HG03108 (cell line): Measurements from ENCODE around the gene ZNF678.
"Not testable (repeated sequence)": the region's sequence is repeated elsewhere in the genome, so short reads cannot be mapped to it uniquely, and the experiment has no call there.

Experiments used
- ATAC-seq: cut with Tn5 transposase; IDR thresholded peaks from one replicate; pipeline ENCODE4 v1.9.1; 2021; ENCODE audit warnings: moderate library complexity; ENCODE audit not compliant: unreplicated experiment

ZNF678 gene

DNA sequence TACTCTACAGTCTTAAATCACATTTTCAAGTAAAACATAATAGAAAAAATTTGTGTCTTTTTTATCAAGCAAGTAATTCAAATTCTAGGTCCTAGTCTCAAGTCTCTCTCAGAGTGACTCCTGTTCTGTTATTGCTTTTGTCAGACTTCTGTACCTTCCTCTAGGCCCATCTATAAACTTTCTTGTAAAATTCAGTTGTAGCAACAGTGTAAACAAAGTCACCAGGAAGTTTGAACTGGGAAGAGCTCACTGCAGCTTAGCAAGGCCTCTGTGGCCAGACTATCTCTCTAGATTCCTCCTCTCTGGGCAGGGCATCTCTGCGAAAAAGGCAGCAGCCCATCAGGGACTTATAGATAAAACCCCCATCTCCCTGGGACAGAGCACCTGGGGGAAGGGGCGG is 13.5 kb upstream of the ZNF678 start:
- ATAC-seq: no peak

GRCh38 chr1:227551881-227552280 is 11.5 kb upstream of the ZNF678 start:
- ATAC-seq: not testable (repeated sequence)

DNA sequence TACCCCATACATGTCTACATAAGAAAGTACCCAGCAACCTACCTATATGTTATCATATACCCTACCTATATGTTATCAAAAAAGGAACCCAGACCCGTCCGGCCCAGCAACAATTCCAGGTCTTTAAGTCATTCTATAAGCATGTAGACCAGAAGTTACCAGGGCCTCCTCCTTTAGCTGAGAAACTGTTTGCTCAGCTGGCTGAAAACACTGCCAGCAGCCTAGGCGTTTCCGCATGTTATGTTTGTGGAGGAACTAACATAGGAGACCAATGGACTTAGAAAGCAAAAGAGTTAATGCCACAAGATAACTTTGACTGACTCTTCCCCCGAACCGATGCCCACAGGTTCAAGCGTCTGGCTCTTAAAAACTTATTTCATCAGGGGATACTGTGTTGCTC is 7.1 kb upstream of the ZNF678 start:
- no peak for ATAC-seq

DNA sequence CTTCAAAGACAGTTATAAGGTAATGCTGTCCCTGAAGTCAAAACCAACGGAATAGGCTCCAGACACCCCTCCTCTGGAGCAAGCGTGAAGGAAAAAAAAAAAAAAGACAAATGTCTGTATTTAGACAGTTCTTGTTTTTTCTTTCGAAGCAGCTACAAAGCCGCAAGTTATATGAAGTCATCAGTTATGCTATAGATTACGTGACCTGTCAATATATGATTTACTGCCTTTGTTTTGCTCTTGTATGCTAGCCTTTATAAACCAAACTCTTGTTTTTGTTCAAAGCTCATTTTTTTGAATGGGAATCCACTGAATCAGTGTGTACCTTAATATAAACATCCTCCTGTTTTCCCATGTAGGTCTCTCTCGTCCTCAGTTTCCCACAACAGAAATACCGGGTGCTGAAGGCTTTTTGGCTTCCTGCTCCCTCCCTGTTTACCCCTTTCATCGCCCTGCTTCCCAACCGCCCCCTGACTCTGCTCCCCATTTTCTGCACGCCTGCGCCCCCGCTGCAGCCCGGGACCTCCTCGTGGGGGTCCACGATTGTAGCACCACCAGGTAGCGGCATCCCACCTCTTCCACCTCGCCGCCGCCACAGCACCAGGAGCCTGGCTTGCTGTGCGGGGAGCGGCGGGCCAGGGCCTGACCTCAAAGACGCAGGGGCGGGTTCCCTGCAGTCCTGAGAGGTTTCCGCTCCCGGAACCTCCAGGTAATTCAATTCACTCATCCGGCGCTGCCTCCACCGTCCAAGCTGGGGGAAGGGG is 5.2 kb upstream of the ZNF678 start:
- no peak for ATAC-seq

DNA sequence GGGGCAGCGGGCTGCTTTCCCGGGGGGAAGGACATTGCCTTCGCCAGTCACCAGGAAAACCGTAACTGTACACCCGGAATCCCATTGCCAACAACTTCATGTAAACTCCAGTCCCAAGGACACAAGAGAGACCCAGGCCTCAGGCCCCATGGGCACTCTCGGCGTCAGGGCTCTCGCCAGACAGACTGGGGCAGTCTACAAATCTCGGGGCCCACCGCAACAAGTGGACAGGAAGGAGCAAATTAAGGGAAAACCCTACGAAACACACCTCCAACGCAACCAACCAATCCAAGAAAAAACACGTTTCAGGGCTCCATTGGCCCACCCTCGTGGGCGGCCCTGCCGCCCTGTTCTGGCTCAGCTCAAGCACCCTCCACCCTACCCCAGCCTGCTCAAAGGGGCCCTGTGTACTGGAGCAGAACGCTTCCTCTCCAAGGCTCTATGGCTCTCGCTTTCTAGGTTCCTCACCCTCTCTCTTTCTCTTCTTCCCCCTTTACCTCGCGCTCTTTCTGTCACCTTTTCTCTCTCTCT is 4.6 kb upstream of the ZNF678 start:
- no peak for ATAC-seq

GRCh38 chr1:227559499-227559898 is 3.9 kb upstream of the ZNF678 start:
- ATAC-seq: no peak

DNA sequence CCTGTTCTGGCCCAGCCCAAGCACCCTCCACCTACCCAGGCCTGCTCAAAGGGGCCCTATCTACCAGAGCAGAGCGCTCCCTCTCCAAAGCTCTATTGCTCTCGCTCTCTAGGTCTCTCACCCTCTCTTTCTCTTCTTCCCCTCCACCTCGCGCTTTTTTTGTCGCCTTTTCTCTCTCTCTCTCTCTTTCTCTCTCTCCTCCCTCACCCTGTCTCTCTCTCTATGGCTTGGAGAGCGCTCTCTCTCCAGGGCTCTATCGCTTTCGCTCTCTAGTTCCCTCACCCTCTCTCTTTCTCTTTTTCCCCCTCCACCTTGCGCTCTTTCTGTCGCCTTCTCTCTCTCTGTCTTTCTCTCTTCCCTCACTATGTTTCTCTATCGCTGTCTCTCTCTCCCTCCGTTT is 3.4 kb upstream of the ZNF678 start:
- ATAC-seq: no peak

GRCh38 chr1:227560393-227561173 is 2.8 kb upstream of the ZNF678 start:
- ATAC-seq: no peak

- ATAC-seq: no peak
These were observed 2.0 kb upstream of the ZNF678 start for GRCh38 chr1:227561241-227561907.

GRCh38 chr1:227562037-227562436 is 1.3 kb upstream of the ZNF678 start:
- ATAC-seq: no peak

DNA sequence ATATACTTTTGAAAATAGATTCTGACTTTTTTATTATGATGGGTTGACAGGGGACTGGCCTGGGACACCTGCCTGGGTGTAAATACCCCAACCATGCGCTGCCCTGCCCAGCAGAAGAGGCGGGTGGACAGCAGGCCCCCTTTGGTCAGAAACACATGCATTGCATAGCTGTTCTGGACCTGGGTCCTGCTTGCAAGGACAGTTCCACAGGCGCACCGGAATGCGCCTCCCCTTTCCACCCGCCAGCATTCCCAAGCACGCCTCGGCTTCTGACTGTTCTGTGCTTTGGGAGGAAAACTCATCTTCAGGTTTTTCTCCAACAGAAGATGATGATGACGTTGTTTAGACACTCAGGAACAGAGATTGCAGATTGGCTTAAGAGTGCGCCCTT is 428 bp upstream of the ZNF678 start:
- no peak for ATAC-seq

GRCh38 chr1:227567256-227567655 is 3.9 kb downstream of the ZNF678 start:
- ATAC-seq: no peak

- ATAC-seq: no peak
These were observed 5.2 kb downstream of the ZNF678 start for GRCh38 chr1:227568593-227568992.

DNA sequence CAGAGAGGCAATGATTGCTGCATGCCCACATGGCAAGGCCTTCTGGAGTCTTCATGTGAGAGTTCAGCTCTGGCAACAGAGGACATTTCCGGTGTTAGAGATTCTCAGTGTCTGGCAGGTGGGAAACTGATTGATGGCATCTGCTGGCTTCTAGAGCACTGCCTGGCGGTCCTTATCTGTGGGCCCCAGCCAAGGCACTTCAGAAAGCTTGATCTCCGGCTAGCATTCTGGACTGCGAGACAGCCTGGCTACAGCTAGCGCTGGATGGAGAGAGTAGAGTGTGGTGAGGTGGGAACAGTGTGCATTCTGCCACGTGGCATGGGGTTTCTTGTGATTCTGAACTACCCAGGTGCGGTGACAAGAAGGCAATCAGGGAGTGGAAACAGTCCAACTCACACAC is 9.4 kb downstream of the ZNF678 start:
- no peak for ATAC-seq

GRCh38 chr1:227574926-227575325 is 11.6 kb downstream of the ZNF678 start:
- no peak for ATAC-seq

DNA sequence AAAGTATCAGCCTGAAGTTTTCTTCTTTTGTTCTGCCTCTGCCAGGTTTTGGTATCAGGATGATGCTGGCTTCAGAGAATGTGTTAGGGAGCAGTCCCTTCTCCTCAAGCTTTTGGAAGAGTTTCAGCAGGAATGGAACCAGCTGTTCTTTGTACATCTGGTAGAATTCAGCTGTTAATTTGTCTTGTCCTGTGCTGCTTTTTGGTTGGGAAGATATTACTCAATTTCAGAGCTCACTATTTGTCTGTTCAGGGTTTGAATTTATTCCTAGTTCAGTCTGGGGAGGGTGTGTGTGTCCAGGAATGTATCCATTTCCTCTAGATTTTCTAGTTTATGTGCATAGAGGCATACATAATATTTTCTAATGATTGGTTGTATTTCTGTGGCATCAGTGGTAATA is 12.8 kb downstream of the ZNF678 start:
- ATAC-seq: no peak

DNA sequence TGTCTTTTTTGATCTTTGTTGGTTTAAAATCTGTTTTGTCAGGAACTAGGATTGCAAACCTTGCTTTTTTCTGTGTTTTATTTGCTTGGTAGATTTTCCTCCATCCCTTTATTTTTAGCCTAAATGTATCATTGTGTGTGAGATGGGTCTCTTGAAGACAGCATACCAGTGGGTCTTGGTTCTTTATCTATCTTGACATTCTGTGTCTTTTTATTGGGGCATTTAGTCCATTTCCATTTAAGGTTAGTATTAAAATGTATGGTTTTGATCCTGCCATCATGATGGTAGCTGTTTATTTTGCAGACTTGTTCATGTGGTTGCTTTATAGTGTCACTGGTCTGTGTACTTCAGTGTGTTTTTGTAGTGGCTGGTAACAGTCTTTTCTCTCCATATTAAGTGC is 14.1 kb downstream of the ZNF678 start:
- ATAC-seq: no peak

DNA sequence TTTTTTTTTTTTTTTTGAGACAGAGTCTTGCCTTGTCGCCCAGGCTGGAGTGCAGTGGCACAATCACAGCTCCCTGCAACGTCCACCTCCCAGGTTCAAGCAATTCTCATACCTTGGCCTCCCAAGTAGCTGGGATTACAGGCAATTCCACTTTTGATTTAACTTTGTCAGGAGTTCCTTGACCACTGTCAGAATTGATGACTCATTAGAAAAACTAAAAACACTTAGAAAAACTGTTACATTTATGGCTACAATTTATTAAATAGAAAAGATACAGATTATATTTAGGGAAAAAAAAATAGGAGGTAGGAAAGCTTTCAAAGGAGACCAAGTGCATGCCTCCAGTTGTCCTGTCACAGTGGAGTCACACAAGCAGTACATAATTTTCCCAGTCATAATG is 20.0 kb downstream of the ZNF678 start:
- ATAC-seq: no peak

- ATAC-seq: no peak
These were observed 23.4 kb downstream of the ZNF678 start for GRCh38 chr1:227586733-227587132.

GRCh38 chr1:227587968-227588367 is 24.6 kb downstream of the ZNF678 start:
- no peak for ATAC-seq

DNA sequence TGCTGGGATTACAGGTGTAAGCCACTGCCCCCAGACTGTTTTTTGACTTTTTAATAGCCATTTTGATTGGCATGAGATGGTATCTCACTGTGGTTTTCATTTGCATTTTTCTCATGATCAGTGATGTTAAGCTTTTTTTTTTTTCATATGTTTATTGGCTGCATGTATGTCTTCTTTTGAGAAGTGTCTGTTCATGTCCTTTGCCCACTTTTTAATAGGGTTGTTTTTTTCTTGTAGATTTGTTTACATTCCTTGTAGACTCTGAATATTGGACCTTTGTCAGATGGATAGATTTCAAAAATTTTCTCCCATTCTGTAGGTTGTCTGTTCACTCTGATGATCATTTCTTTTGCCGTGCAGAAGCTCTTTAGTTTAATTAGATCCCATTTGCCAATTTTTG is 25.4 kb downstream of the ZNF678 start:
- ATAC-seq: not testable (repeated sequence)

DNA sequence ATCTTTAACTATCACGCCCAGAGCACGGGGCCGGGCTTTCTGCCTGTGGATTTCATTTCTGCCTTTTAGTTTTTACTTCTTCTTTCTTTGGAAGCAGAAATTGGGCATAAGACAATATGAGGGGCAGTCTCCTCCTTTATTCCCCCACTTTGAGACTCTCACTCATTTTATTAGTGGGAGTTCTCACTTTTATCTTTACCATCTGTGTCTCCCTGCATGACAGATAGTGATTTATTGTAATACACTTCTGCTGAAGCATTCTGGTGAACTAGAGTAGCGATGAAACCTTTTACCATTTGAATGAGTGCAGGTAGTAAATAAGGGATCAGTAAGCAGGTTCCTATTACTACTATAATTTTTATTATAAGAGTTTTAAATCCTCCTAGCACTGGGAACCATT is 26.4 kb downstream of the ZNF678 start:
- ATAC-seq: not testable (repeated sequence)
